Smooth muscle cell (in vitro differentiated cells): ENCODE measurements around the gene U2AF1L4. TPM values are rescaled to one million over a fixed set of nuclear protein-coding genes. Genes with fewer than 3 reads are reported as not detected.

Experiments used
- DNase-seq: peaks from one replicate; lab custom pipeline; 2025; ENCODE audit not compliant: unreplicated experiment; lab: John Stamatoyannopoulos, UW
- H2AFZ ChIP-seq: fragments of 200-600 bp; sonication (generic); 2 replicates; pipeline ENCODE4 v1.6.0; 2016; ENCODE audit warnings: antibody characterized with exemption, low read depth, mild to moderate bottlenecking
- H3F3A ChIP-seq: fragments of 200-600 bp; sonication (generic); 2 replicates; pipeline ENCODE4 v1.6.0; 2017; ENCODE audit warnings: antibody characterized with exemption, low read depth
- H3K27ac ChIP-seq: fragments of 200-600 bp; sonication (generic); 2 replicates; pipeline ENCODE4 v1.5.1; 2016; ENCODE audit warnings: low read depth, mild to moderate bottlenecking
- H3K27me3 ChIP-seq: fragments of 200-600 bp; sonication (generic); 2 replicates; pipeline ENCODE4 v1.6.1; 2016; ENCODE audit warnings: low read depth, mild to moderate bottlenecking
- H3K36me3 ChIP-seq: fragments of 200-600 bp; sonication (generic); 2 replicates; pipeline ENCODE4 v1.5.1; 2016; ENCODE audit warnings: low read depth
- H3K4me1 ChIP-seq: fragments of 200-600 bp; sonication (generic); 2 replicates; pipeline ENCODE4 v1.5.1; 2016; ENCODE audit warnings: low read depth
- H3K4me2 ChIP-seq: fragments of 200-600 bp; sonication (generic); 2 replicates; pipeline ENCODE4 v1.6.0; 2016; ENCODE audit warnings: mild to moderate bottlenecking
- H3K4me3 ChIP-seq: fragments of 200-600 bp; sonication (generic); 2 replicates; pipeline ENCODE4 v1.5.1; 2016; ENCODE audit warnings: mild to moderate bottlenecking
- H3K79me2 ChIP-seq: fragments of 200-600 bp; sonication (generic); 2 replicates; pipeline ENCODE4 v1.6.0; 2016; ENCODE audit warnings: low read depth, mild to moderate bottlenecking
- H3K9ac ChIP-seq: fragments of 200-600 bp; sonication (generic); 2 replicates; pipeline ENCODE4 v1.6.0; 2016; ENCODE audit warnings: low read depth
- H3K9me3 ChIP-seq: fragments of 200-600 bp; sonication (generic); replicated peaks from 2 replicates; pipeline ENCODE4 v1.5.1; 2016; ENCODE audit warnings: low read depth
- H4K20me1 ChIP-seq: fragments of 200-600 bp; sonication (generic); 2 replicates; pipeline ENCODE4 v1.6.0; 2016; ENCODE audit warnings: low read depth
- WGBS: methylation state at CpG from one replicate; pipeline ENCODE4 v1.1.7; 2016; ENCODE audit warnings: low lambda C conversion rate; 5-methylcytosine and 5-hydroxymethylcytosine counted together
- polyA plus RNA-seq: library from polyadenylated mRNA; unstranded; fragments of >200 nt; fragmentation: Nextera tagmentation; extraction: Ambion mirVana; gene quantifications from 2 replicates; pipeline ENCODE4 v1.2.1, GENCODE V29; 2016
- total RNA-seq: library from RNA; depleted of rRNA; stranded (reverse); fragments of >200 nt; gene quantifications from 2 replicates; pipeline ENCODE4 v1.2.3, GENCODE V29; 2014
- TF ChIP-seq, protein P1 (sequence below): fragments of 200-600 bp; sonication (generic); IDR thresholded peaks from 2 replicates; pipeline ENCODE4 v1.5.1; 2017; ENCODE audit warnings: borderline replicate concordance, mild to moderate bottlenecking, antibody characterized with exemption; ENCODE audit not compliant: insufficient read depth, poor library complexity, severe bottlenecking

Gene U2AF1L4
- total and polyA plus RNA-seq, 2 experiments from 2014 or later: 14.6 to 29.3 TPM

- Histone ChIP-seq H3K4me2 (no peak overlapping the region), H3K27ac (no peak overlapping the region), H3K4me3 (no peak overlapping the region), H2AFZ (no peak overlapping the region), H3K9me3 (no peaks in the 10 kb centered on the region), H4K20me1 (peaks cover 16% of the 10 kb centered on the region), H3F3A (no peaks in the 10 kb centered on the region), H3K9ac (no peak overlapping the region), H3K79me2 (no peaks in the 10 kb centered on the region), H3K36me3 (no peaks in the 10 kb centered on the region), H3K4me1 (no peaks in the 10 kb centered on the region), H3K27me3 (no peaks in the 10 kb centered on the region)
- DNase-seq: no peak
- TF ChIP-seq, protein P1, sequence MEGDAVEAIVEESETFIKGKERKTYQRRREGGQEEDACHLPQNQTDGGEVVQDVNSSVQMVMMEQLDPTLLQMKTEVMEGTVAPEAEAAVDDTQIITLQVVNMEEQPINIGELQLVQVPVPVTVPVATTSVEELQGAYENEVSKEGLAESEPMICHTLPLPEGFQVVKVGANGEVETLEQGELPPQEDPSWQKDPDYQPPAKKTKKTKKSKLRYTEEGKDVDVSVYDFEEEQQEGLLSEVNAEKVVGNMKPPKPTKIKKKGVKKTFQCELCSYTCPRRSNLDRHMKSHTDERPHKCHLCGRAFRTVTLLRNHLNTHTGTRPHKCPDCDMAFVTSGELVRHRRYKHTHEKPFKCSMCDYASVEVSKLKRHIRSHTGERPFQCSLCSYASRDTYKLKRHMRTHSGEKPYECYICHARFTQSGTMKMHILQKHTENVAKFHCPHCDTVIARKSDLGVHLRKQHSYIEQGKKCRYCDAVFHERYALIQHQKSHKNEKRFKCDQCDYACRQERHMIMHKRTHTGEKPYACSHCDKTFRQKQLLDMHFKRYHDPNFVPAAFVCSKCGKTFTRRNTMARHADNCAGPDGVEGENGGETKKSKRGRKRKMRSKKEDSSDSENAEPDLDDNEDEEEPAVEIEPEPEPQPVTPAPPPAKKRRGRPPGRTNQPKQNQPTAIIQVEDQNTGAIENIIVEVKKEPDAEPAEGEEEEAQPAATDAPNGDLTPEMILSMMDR: no peak
- WGBS: 99% methylated on average over 22 of the region's 25 CpGs
Measured at GRCh38 chr19:35732540-35733179, 12.6 kb downstream of the U2AF1L4 start.

- no peaks in the 10 kb centered on the region for H3K9me3 ChIP-seq
- no peak for DNase-seq
- no peaks in the 10 kb centered on the region for H3F3A ChIP-seq
- TF ChIP-seq, protein P1: no peak
- H3K4me1 ChIP-seq: no peaks in the 10 kb centered on the region
- no peak overlapping the region for H3K9ac ChIP-seq
- 99% methylated on average over 13 of the region's 21 CpGs for whole genome bisulfite sequencing
- H3K4me3 ChIP-seq: no peak overlapping the region
- H3K27me3 ChIP-seq: no peaks in the 10 kb centered on the region
- peaks cover 16% of the 10 kb centered on the region for H4K20me1 ChIP-seq
- H3K36me3 ChIP-seq: no peaks in the 10 kb centered on the region
- H3K4me2 ChIP-seq: no peak overlapping the region
- H3K79me2 ChIP-seq: no peaks in the 10 kb centered on the region
- H3K27ac ChIP-seq: no peak overlapping the region
- H2AFZ ChIP-seq: no peak overlapping the region
Measured at GRCh38 chr19:35731779-35732405, 13.3 kb downstream of the U2AF1L4 start.

DNA sequence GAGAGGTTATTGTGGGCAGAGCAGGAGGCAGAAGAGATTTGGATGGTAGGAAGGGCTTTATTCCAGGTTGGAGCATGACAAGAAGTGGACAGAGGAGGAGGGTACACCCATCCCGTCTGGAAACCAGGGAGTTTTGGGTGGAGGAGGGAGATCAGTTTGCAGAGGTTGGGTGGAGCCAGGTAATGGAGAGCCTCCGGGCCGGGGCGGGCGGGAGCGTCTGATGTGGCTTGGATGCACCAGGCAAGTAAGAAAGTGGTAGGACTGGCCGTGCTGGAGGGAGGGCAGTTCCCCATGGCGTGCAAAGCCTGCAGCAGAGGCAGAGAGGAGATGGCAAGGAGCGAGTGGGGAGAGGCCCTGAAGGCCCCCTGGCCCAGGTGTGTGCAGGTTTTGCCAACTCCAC lies 13.9 kb downstream of the U2AF1L4 start:
- Histone ChIP-seq H3K36me3 (peaks cover 2% of the 10 kb centered on the region), H3K27ac (no peak overlapping the region), H2AFZ (no peak overlapping the region), H3K79me2 (no peaks in the 10 kb centered on the region), H3K4me2 (no peak overlapping the region), H3K9ac (no peak overlapping the region), H3F3A (no peaks in the 10 kb centered on the region), H3K4me1 (no peaks in the 10 kb centered on the region), H4K20me1 (peaks cover 16% of the 10 kb centered on the region), H3K4me3 (no peak overlapping the region), H3K27me3 (no peaks in the 10 kb centered on the region), H3K9me3 (no peaks in the 10 kb centered on the region)
- TF ChIP-seq, protein P1: no peak
- WGBS: 75% methylated on average over 9 of the region's 9 CpGs
- DNase-seq: no peak

GRCh38 chr19:35730326-35730725 lies 14.9 kb downstream of the U2AF1L4 start:
- no peak for DNase-seq
- WGBS: 97% methylated on average over 18 of the region's 18 CpGs
- TF ChIP-seq, protein P1: no peak
- H3K9me3 ChIP-seq: no peaks in the 10 kb centered on the region
- peaks cover 16% of the 10 kb centered on the region for H4K20me1 ChIP-seq
- H3K79me2 ChIP-seq: no peaks in the 10 kb centered on the region
- H3K9ac ChIP-seq: no peak overlapping the region
- H3K27me3 ChIP-seq: no peaks in the 10 kb centered on the region
- no peak overlapping the region for H3K27ac ChIP-seq
- no peaks in the 10 kb centered on the region for H3F3A ChIP-seq
- H3K4me2 ChIP-seq: no peak overlapping the region
- H3K4me3 ChIP-seq: no peak overlapping the region
- H3K4me1 ChIP-seq: no peaks in the 10 kb centered on the region
- peaks cover 6% of the 10 kb centered on the region for H3K36me3 ChIP-seq
- no peak overlapping the region for H2AFZ ChIP-seq
